ENCODE results near the gene CYBA.

DNA sequence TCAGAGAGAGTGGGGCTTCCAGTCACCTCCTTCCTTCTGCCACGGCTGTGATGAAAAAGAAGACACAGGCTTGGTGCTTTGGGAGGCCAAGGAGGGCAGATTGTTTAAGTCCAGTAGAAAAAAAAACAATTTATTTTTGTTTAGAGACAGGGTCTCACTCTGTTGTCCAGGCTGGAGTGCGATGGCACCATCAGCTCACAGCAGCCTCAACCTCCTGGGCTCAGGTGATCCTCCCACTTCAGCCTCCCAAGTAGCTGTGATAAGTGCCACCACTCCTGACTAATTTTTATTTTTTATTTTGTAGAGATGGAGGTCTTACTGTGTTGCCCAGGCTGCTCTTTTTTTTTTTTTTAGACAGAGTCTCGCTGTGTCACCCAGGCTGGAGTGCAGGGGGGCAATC is 14.7 kb upstream of the CYBA start:
- TF ChIP-seq CTCF (IDR thresholded peaks at IDR 0.05) (no peak), ZFX (IDR thresholded peaks at IDR 0.05; ENCODE audit: borderline replicate concordance) (no peak)
